ENCODE data around the gene LRG1. TPM values are rescaled to one million over a fixed set of nuclear protein-coding genes. Genes with fewer than 3 reads are reported as not detected.

Gene LRG1
- polyA plus RNA-seq, 1 donor from 2014 or later: not detected

DNA sequence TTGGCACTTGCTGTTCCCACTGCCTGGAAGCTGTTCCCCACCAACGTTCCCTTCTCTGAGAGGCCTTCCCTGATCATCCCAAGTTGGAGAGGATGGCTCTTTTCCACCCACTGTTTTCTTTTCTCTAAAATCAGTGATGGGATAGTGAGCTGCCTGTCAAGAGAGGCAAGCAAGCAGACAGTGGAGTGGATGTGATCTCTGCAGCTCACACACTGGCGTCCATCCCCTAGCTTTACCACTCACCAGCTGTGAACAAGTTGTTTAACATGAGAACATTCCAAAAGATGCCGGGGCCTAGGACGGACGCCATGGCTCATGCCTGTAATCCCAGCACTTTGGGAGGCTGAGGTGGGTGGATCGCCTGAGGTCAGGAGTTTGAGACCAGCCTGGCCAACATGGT, 47.7 kb upstream of the LRG1 start:
- no peak overlapping the region for H3K4me2 ChIP-seq (ENCODE audit: low read length)
- H3K27ac ChIP-seq (ENCODE audit: low read length): no peak overlapping the region
- H3K4me3 ChIP-seq (ENCODE audit: low read length): no peak overlapping the region
- no peak overlapping the region for H3K9ac ChIP-seq (ENCODE audit: low read length)
- no peak overlapping the region for H2AFZ ChIP-seq (ENCODE audit: low read depth, low read length)
- no peaks in the 10 kb centered on the region for H4K20me1 ChIP-seq (ENCODE audit: insufficient read depth)
- no peaks in the 10 kb centered on the region for H3K9me2 ChIP-seq (ENCODE audit: insufficient read depth, low read length)
- H3K36me3 ChIP-seq (ENCODE audit: insufficient read depth, low read length): no peaks in the 10 kb centered on the region
- H3F3A ChIP-seq (ENCODE audit: insufficient read depth, low read length, poor library complexity, severe bottlenecking): no peaks in the 10 kb centered on the region
- no peaks in the 10 kb centered on the region for H3K27me3 ChIP-seq (ENCODE audit: insufficient read depth, low read depth, low read length)
- H3K9me3 ChIP-seq (ENCODE audit: low read length): no peaks in the 10 kb centered on the region
- no peak for TF ChIP-seq MXI1 (conservative IDR thresholded peaks at IDR 0.05; ENCODE audit: poor library complexity, severe bottlenecking)
- no peak for TF ChIP-seq EP300 (conservative IDR thresholded peaks at IDR 0.05; ENCODE audit: poor library complexity, severe bottlenecking)
- TF ChIP-seq CTCF (IDR thresholded peaks at IDR 0.05; ENCODE audit: poor library complexity, severe bottlenecking): no peak
- TF ChIP-seq EZH2 (IDR thresholded peaks at IDR 0.05; ENCODE audit: borderline replicate concordance, insufficient read depth, low read length, poor library complexity, severe bottlenecking): no peak
- TF ChIP-seq SMC3 (conservative IDR thresholded peaks at IDR 0.05; ENCODE audit: poor library complexity): no peak
- no peak for TF ChIP-seq POLR2AphosphoS5 (IDR thresholded peaks at IDR 0.05)
- no peak for TF ChIP-seq TAF1 (IDR thresholded peaks at IDR 0.05; ENCODE audit: low read depth)
- TF ChIP-seq, protein P1, sequence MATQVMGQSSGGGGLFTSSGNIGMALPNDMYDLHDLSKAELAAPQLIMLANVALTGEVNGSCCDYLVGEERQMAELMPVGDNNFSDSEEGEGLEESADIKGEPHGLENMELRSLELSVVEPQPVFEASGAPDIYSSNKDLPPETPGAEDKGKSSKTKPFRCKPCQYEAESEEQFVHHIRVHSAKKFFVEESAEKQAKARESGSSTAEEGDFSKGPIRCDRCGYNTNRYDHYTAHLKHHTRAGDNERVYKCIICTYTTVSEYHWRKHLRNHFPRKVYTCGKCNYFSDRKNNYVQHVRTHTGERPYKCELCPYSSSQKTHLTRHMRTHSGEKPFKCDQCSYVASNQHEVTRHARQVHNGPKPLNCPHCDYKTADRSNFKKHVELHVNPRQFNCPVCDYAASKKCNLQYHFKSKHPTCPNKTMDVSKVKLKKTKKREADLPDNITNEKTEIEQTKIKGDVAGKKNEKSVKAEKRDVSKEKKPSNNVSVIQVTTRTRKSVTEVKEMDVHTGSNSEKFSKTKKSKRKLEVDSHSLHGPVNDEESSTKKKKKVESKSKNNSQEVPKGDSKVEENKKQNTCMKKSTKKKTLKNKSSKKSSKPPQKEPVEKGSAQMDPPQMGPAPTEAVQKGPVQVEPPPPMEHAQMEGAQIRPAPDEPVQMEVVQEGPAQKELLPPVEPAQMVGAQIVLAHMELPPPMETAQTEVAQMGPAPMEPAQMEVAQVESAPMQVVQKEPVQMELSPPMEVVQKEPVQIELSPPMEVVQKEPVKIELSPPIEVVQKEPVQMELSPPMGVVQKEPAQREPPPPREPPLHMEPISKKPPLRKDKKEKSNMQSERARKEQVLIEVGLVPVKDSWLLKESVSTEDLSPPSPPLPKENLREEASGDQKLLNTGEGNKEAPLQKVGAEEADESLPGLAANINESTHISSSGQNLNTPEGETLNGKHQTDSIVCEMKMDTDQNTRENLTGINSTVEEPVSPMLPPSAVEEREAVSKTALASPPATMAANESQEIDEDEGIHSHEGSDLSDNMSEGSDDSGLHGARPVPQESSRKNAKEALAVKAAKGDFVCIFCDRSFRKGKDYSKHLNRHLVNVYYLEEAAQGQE (IDR thresholded peaks at IDR 0.05; ENCODE audit: borderline replicate concordance): no peak
- no peak for TF ChIP-seq RAD21 (conservative IDR thresholded peaks at IDR 0.05)
- H3K79me2 ChIP-seq (replicated peaks; ENCODE audit: insufficient read depth, low read length): no peaks in the 10 kb centered on the region

DNA sequence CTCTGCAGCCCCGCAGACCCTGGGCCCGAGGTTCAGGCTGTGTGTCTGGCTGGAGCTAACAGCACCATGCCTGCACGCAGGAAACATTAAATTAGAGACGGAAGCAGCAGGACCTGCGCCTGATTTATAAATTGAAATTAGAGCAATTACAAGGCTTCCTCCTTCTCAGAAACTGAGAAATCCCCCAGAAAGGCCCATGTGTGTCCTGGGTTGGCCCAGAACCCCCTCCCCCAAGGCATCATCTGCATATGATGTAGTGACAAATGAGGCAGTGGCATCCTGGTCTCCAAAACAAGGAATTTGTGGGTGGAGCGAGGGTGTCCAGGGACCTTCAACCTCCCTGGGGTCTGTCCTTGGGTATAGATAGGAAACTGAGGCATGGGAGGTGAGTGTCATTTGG, 46.9 kb upstream of the LRG1 start:
- Histone ChIP-seq H3K79me2 (replicated peaks; ENCODE audit: insufficient read depth, low read length) (no peaks in the 10 kb centered on the region), H4K20me1 (ENCODE audit: insufficient read depth) (no peaks in the 10 kb centered on the region), H3K27ac (ENCODE audit: low read length) (no peak overlapping the region), H3K27me3 (ENCODE audit: insufficient read depth, low read depth, low read length) (no peaks in the 10 kb centered on the region), H3K4me3 (ENCODE audit: low read length) (no peak overlapping the region), H2AFZ (ENCODE audit: low read depth, low read length) (no peak overlapping the region), H3K9me2 (ENCODE audit: insufficient read depth, low read length) (no peaks in the 10 kb centered on the region), H3K36me3 (ENCODE audit: insufficient read depth, low read length) (no peaks in the 10 kb centered on the region), H3K9ac (ENCODE audit: low read length) (no peak overlapping the region), H3K9me3 (ENCODE audit: low read length) (no peaks in the 10 kb centered on the region), H3K4me2 (ENCODE audit: low read length) (no peak overlapping the region), H3F3A (ENCODE audit: insufficient read depth, low read length, poor library complexity, severe bottlenecking) (no peaks in the 10 kb centered on the region)
- TF ChIP-seq EZH2 (IDR thresholded peaks at IDR 0.05; ENCODE audit: borderline replicate concordance, insufficient read depth, low read length, poor library complexity, severe bottlenecking) (no peak), MXI1 (conservative IDR thresholded peaks at IDR 0.05; ENCODE audit: poor library complexity, severe bottlenecking) (no peak), EP300 (conservative IDR thresholded peaks at IDR 0.05; ENCODE audit: poor library complexity, severe bottlenecking) (no peak), RAD21 (conservative IDR thresholded peaks at IDR 0.05) (no peak), TAF1 (IDR thresholded peaks at IDR 0.05; ENCODE audit: low read depth) (no peak), CTCF (IDR thresholded peaks at IDR 0.05; ENCODE audit: poor library complexity, severe bottlenecking) (no peak), SMC3 (conservative IDR thresholded peaks at IDR 0.05; ENCODE audit: poor library complexity) (no peak), POLR2AphosphoS5 (IDR thresholded peaks at IDR 0.05) (no peak)
- TF ChIP-seq, protein P1 (IDR thresholded peaks at IDR 0.05; ENCODE audit: borderline replicate concordance): no peak

Data from neural cell (in vitro differentiated cells).